OCI-LY1 (cell line): ENCODE measurements around the gene IGFBP5.

Experiments
- EZH2 ChIP-seq: fragments of 200-600 bp; sonication (generic), shearing (Covaris generic); IDR thresholded peaks from 2 replicates; pipeline ENCODE4 v1.8.0; 2017; ENCODE audit warnings: borderline replicate concordance, mixed run types, mild to moderate bottlenecking, antibody characterized with exemption, low read length, moderate library complexity, mixed read lengths
- TF ChIP-seq, protein P1 (sequence below): fragments of 200-600 bp; sonication (generic), shearing (Covaris generic); IDR thresholded peaks from 2 replicates; pipeline ENCODE4 v1.5.1; 2017; ENCODE audit warnings: mild to moderate bottlenecking, antibody characterized with exemption, low read length, moderate library complexity, mixed read lengths

DNA sequence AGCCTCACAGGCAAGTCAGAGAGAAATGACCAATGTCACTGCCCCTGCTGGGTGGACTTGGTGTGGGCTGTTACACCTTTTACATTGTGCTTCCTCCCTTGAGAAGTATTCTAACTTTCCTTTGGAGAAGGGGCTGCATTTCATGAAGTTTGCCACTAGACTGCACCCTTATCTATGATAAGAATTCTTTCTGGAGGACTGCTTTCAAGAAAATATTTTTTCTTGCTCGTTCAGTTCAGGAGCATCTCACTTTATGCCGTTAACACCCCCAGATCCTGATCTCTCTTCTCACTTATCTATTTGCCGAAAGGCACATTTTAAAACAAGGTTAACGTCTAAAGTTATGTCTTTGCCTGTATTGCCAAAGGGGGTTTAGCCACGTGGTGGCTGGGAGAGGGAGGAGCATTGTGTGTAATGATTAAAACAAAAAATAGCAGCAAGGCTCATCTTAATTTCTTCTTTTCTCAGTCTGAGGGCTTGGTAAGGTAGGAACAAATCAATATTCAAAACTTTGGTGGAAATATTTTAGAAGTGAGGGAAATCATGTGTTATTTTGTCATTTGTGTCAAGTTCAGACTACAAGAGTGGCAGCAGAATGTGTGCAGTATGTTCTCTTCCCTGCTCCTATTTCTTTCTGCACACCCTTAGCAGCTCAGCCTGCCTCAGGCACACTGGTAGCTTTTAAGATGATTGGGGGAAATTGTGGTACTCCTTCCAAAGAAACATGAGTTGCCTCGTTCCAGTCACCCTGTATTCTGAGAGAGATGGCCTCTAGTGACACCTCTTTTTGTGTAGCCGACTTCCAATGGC is 1.6 kb upstream of the IGFBP5 start:
- no peak for TF ChIP-seq EZH2
- TF ChIP-seq, protein P1, sequence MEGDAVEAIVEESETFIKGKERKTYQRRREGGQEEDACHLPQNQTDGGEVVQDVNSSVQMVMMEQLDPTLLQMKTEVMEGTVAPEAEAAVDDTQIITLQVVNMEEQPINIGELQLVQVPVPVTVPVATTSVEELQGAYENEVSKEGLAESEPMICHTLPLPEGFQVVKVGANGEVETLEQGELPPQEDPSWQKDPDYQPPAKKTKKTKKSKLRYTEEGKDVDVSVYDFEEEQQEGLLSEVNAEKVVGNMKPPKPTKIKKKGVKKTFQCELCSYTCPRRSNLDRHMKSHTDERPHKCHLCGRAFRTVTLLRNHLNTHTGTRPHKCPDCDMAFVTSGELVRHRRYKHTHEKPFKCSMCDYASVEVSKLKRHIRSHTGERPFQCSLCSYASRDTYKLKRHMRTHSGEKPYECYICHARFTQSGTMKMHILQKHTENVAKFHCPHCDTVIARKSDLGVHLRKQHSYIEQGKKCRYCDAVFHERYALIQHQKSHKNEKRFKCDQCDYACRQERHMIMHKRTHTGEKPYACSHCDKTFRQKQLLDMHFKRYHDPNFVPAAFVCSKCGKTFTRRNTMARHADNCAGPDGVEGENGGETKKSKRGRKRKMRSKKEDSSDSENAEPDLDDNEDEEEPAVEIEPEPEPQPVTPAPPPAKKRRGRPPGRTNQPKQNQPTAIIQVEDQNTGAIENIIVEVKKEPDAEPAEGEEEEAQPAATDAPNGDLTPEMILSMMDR, result peak; percentile 44
